NT2/D1 (cell line): Measurements from ENCODE around the gene ZFHX3.

Experiments used
- SUZ12 ChIP-seq: IDR thresholded peaks from 2 replicates; pipeline ENCODE4 v1.6.1; 2011; ENCODE audit not compliant: insufficient read length, insufficient read depth; ENCODE audit errors: extremely low read depth
- YY1 ChIP-seq: IDR thresholded peaks from 2 replicates; pipeline ENCODE4 v1.6.1; 2011; ENCODE audit not compliant: insufficient read length, insufficient read depth
- ZNF274 ChIP-seq: IDR thresholded peaks from 2 replicates; pipeline ENCODE4 v1.6.1; 2011; ENCODE audit warnings: mild to moderate bottlenecking, low read depth, low read length

- TF ChIP-seq YY1, result no peak
- TF ChIP-seq ZNF274, result no peak
- TF ChIP-seq SUZ12, result no peak
Measured at GRCh38 chr16:72910875-72911274, 137.1 kb downstream of the ZFHX3 start.
